ENCODE results near the gene EGFL7. TPM values are rescaled to one million over a fixed set of nuclear protein-coding genes. Genes with fewer than 3 reads are reported as not detected.

EGFL7 gene
- total and polyA plus RNA-seq, 2 of the 13 experiments (the other 11 are each of a cell fraction or from before 2014, with no cell fraction given): 0.20 to 5.1 TPM

- TF ChIP-seq MTERF4 (CRISPR knock-in tag; IDR thresholded peaks at IDR 0.05) (peak; percentile 23; the same call in 1 of the 2 replicates), ZNF329 (CRISPR knock-in tag; IDR thresholded peaks at IDR 0.05; ENCODE audit: low read depth) (no peak), ZNF253 (CRISPR knock-in tag; IDR thresholded peaks at IDR 0.05; ENCODE audit: borderline replicate concordance) (no peak), SAP130 (CRISPR knock-in tag; IDR thresholded peaks at IDR 0.05; ENCODE audit: low read depth) (peak; percentile 82), ZBTB46 (CRISPR knock-in tag; IDR thresholded peaks at IDR 0.05; ENCODE audit: borderline replicate concordance) (0 out of 2 replicates have a peak, but pooled peaks have one; percentile 19), MAZ (IDR thresholded peaks at IDR 0.05; ENCODE audit: borderline replicate concordance, low read depth, low read length) (0 out of 2 replicates have a peak, but pooled peaks have one; percentile 37), MAZ (CRISPR knock-in tag; IDR thresholded peaks at IDR 0.05; ENCODE audit: low read depth) (peak; percentile 40; the same call in 1 of the 2 replicates), CSRNP1 (CRISPR knock-in tag; IDR thresholded peaks at IDR 0.05) (no peak), HNRNPLL (IDR thresholded peaks at IDR 0.05; ENCODE audit: low read depth, low read length, poor library complexity, severe bottlenecking) (peak; percentile 33), AKNA (CRISPR knock-in tag; IDR thresholded peaks at IDR 0.05; ENCODE audit: borderline replicate concordance) (no peak), SPEN (CRISPR knock-in tag; IDR thresholded peaks at IDR 0.05; ENCODE audit: low read depth) (peak; percentile 60; the same call in 1 of the 2 replicates), PATZ1 (CRISPR knock-in tag; IDR thresholded peaks at IDR 0.05) (peak; percentile 81), PITX1 (CRISPR knock-in tag; IDR thresholded peaks at IDR 0.05) (peak; percentile 28), REL (CRISPR knock-in tag; conservative IDR thresholded peaks at IDR 0.05) (0 out of 2 replicates have a peak, but pooled peaks have one; percentile 20), SMAD1 (CRISPR knock-in tag; IDR thresholded peaks at IDR 0.05; ENCODE audit: borderline replicate concordance, low read depth) (peak; percentile 52; the same call in 1 of the 2 replicates), ZNF879 (CRISPR knock-in tag; IDR thresholded peaks at IDR 0.05) (no peak)
Observed at GRCh38 chr9:136644593-136645351, 17.9 kb upstream of the EGFL7 start (continued).

Data from HepG2 (cell line).